Measurements from ENCODE around the gene MERTK.

Gene MERTK

GRCh38 chr2:111919365-111919764 lies 21.0 kb downstream of the MERTK start:
- Histone ChIP-seq H3K36me3 (ENCODE audit: insufficient read depth, low read length) (no peaks in the 10 kb centered on the region), H3K9ac (ENCODE audit: low read depth, low read length, poor library complexity, severe bottlenecking) (no peak overlapping the region), H4K20me1 (ENCODE audit: insufficient read depth, low read length, poor library complexity, severe bottlenecking) (no peaks in the 10 kb centered on the region), H3K4me3 (ENCODE audit: low read length, poor library complexity, severe bottlenecking) (no peak overlapping the region), H3K4me2 (ENCODE audit: low read depth, low read length, poor library complexity, severe bottlenecking) (no peak overlapping the region), H3K79me2 (ENCODE audit: insufficient read depth, low read length) (no peaks in the 10 kb centered on the region), H3K27me3 (ENCODE audit: insufficient read depth, low read length, poor library complexity, severe bottlenecking) (no peaks in the 10 kb centered on the region), H3K4me1 (ENCODE audit: insufficient read depth, low read length, poor library complexity, severe bottlenecking) (peaks cover 8% of the 10 kb centered on the region), H3F3A (ENCODE audit: low read depth) (no peaks in the 10 kb centered on the region), H3K9me3 (ENCODE audit: insufficient read depth, low read depth, low read length) (no peaks in the 10 kb centered on the region), H3K9me2 (replicated peaks; ENCODE audit: low read depth, low read length) (no peaks in the 10 kb centered on the region), H2AFZ (ENCODE audit: low read length) (no peak overlapping the region)
- no peak for TF ChIP-seq EZH2phosphoT487 (IDR thresholded peaks at IDR 0.05; ENCODE audit: borderline replicate concordance)
- TF ChIP-seq CTCF (conservative IDR thresholded peaks at IDR 0.05; ENCODE audit: low read length), result peak; percentile 60

- no peaks in the 10 kb centered on the region for H3K79me2 ChIP-seq (ENCODE audit: insufficient read depth, low read length)
- no peaks in the 10 kb centered on the region for H3K36me3 ChIP-seq (ENCODE audit: insufficient read depth, low read length)
- TF ChIP-seq EZH2phosphoT487 (IDR thresholded peaks at IDR 0.05; ENCODE audit: borderline replicate concordance) (no peak), CTCF (conservative IDR thresholded peaks at IDR 0.05; ENCODE audit: low read length) (no peak)
- H3K9me2 ChIP-seq (replicated peaks; ENCODE audit: low read depth, low read length), result no peaks in the 10 kb centered on the region
- no peak overlapping the region for H3K4me3 ChIP-seq (ENCODE audit: low read length, poor library complexity, severe bottlenecking)
- no peak overlapping the region for H3K9ac ChIP-seq (ENCODE audit: low read depth, low read length, poor library complexity, severe bottlenecking)
- no peaks in the 10 kb centered on the region for H3K27me3 ChIP-seq (ENCODE audit: insufficient read depth, low read length, poor library complexity, severe bottlenecking)
- H3K4me2 ChIP-seq (ENCODE audit: low read depth, low read length, poor library complexity, severe bottlenecking), result no peak overlapping the region
- H3K9me3 ChIP-seq (ENCODE audit: insufficient read depth, low read depth, low read length), result no peaks in the 10 kb centered on the region
- H2AFZ ChIP-seq (ENCODE audit: low read length), result no peak overlapping the region
- H3K4me1 ChIP-seq (ENCODE audit: insufficient read depth, low read length, poor library complexity, severe bottlenecking), result peaks cover 8% of the 10 kb centered on the region
- H3F3A ChIP-seq (ENCODE audit: low read depth), result no peaks in the 10 kb centered on the region
- no peaks in the 10 kb centered on the region for H4K20me1 ChIP-seq (ENCODE audit: insufficient read depth, low read length, poor library complexity, severe bottlenecking)
These were observed 21.6 kb downstream of the MERTK start for GRCh38 chr2:111919794-111920608.

- H3K79me2 ChIP-seq (ENCODE audit: insufficient read depth, low read length), result no peaks in the 10 kb centered on the region
- no peaks in the 10 kb centered on the region for H3F3A ChIP-seq (ENCODE audit: low read depth)
- no peak overlapping the region for H3K4me3 ChIP-seq (ENCODE audit: low read length, poor library complexity, severe bottlenecking)
- no peak overlapping the region for H3K4me2 ChIP-seq (ENCODE audit: low read depth, low read length, poor library complexity, severe bottlenecking)
- no peak overlapping the region for H2AFZ ChIP-seq (ENCODE audit: low read length)
- no peak overlapping the region for H3K9ac ChIP-seq (ENCODE audit: low read depth, low read length, poor library complexity, severe bottlenecking)
- TF ChIP-seq EZH2phosphoT487 (IDR thresholded peaks at IDR 0.05; ENCODE audit: borderline replicate concordance) (no peak), CTCF (conservative IDR thresholded peaks at IDR 0.05; ENCODE audit: low read length) (no peak)
- H3K27me3 ChIP-seq (ENCODE audit: insufficient read depth, low read length, poor library complexity, severe bottlenecking), result no peaks in the 10 kb centered on the region
- H4K20me1 ChIP-seq (ENCODE audit: insufficient read depth, low read length, poor library complexity, severe bottlenecking), result no peaks in the 10 kb centered on the region
- no peaks in the 10 kb centered on the region for H3K9me2 ChIP-seq (replicated peaks; ENCODE audit: low read depth, low read length)
- no peaks in the 10 kb centered on the region for H3K36me3 ChIP-seq (ENCODE audit: insufficient read depth, low read length)
- peaks cover 8% of the 10 kb centered on the region for H3K4me1 ChIP-seq (ENCODE audit: insufficient read depth, low read length, poor library complexity, severe bottlenecking)
- no peaks in the 10 kb centered on the region for H3K9me3 ChIP-seq (ENCODE audit: insufficient read depth, low read depth, low read length)
These were observed 24.9 kb downstream of the MERTK start for GRCh38 chr2:111923276-111923804.

Data from Loucy (cell line).